ENCODE measurements around the gene DVL3. TPM values are rescaled to one million over a fixed set of nuclear protein-coding genes. Genes with fewer than 3 reads are reported as not detected.

The DVL3 gene
- total RNA-seq, 3 donors from 2014 or later: 63.3 to 104 (median 69.1) TPM

DNA sequence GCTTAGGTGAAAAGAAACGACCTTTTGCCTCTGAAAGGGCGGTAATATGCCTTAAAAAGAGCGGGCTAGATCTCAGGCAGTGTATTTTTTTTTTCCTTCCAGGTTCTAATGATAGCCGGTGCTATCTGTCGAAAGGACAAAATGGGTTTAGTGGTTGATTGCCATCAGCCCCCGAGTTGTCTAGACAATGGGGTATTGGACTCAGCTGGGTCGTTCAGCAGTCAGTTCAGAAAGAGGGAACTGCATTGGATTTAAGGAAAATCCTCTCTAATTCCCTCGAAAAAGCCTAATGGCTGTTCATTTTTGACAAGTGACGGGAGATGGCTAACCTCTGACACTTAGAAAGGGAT lies 19.3 kb upstream of the DVL3 start:
- no peak for ATAC-seq
- Histone ChIP-seq H3K4me3 (peak overlapping the region; percentile 88), H3K9me3 (no peaks in the 10 kb centered on the region), H3K36me3 (ENCODE audit: low read depth) (no peaks in the 10 kb centered on the region), H3K4me1 (ENCODE audit: low read depth) (peaks cover 17% of the 10 kb centered on the region)
- intact Hi-C loops (cut with DNase I, micrococcal nuclease): no loop called here
- TF ChIP-seq, protein P1, sequence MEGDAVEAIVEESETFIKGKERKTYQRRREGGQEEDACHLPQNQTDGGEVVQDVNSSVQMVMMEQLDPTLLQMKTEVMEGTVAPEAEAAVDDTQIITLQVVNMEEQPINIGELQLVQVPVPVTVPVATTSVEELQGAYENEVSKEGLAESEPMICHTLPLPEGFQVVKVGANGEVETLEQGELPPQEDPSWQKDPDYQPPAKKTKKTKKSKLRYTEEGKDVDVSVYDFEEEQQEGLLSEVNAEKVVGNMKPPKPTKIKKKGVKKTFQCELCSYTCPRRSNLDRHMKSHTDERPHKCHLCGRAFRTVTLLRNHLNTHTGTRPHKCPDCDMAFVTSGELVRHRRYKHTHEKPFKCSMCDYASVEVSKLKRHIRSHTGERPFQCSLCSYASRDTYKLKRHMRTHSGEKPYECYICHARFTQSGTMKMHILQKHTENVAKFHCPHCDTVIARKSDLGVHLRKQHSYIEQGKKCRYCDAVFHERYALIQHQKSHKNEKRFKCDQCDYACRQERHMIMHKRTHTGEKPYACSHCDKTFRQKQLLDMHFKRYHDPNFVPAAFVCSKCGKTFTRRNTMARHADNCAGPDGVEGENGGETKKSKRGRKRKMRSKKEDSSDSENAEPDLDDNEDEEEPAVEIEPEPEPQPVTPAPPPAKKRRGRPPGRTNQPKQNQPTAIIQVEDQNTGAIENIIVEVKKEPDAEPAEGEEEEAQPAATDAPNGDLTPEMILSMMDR (IDR thresholded peaks at IDR 0.05): no peak
- DNase-seq: no peak

DNA sequence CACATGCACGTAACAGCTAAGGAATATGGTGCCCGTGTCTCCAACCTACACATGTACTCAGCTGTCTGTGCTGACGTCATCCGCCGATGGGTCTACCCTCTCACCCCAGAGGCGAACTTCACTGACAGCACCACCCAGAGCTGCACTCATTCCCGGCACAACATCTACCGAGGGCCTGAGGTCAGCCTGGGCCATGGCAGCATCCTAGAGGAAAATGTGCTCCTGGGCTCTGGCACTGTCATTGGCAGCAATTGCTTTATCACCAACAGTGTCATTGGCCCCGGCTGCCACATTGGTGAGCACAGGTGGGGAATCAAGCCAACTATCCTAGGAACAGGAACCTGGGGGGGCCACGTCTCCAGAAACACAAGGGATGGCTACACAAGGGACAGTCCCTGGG lies 14.7 kb upstream of the DVL3 start:
- Histone ChIP-seq H3K36me3 (ENCODE audit: low read depth) (peaks cover 6% of the 10 kb centered on the region), H3K9me3 (no peaks in the 10 kb centered on the region), H3K4me1 (ENCODE audit: low read depth) (peaks cover 17% of the 10 kb centered on the region), H3K4me3 (no peak overlapping the region)
- ATAC-seq: no peak
- TF ChIP-seq, protein P1 (IDR thresholded peaks at IDR 0.05): no peak
- intact Hi-C loops (cut with DNase I, micrococcal nuclease): no loop called here
- no peak for DNase-seq

DNA sequence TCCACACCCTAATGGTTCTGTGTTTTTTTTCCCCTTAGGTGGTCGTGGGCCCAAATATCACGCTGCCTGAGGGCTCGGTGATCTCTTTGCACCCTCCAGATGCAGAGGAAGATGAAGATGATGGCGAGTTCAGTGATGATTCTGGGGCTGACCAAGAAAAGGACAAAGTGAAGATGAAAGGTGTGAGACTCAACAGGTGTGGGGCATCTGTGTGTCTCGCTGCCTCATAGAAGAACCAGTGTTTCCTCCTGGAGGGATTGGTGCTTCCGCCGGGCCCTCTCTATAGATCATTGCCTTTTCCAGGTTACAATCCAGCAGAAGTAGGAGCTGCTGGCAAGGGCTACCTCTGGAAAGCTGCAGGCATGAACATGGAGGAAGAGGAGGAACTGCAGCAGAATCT lies 13.0 kb upstream of the DVL3 start:
- H3K4me1 ChIP-seq (ENCODE audit: low read depth): peaks cover 3% of the 10 kb centered on the region
- ATAC-seq (no peak), DNase-seq (no peak)
- peaks cover 6% of the 10 kb centered on the region for H3K36me3 ChIP-seq (ENCODE audit: low read depth)
- no peaks in the 10 kb centered on the region for H3K9me3 ChIP-seq
- intact Hi-C loops (cut with DNase I, micrococcal nuclease): no loop called here
- H3K4me3 ChIP-seq: no peak overlapping the region
- TF ChIP-seq, protein P1 (IDR thresholded peaks at IDR 0.05): no peak

DNA sequence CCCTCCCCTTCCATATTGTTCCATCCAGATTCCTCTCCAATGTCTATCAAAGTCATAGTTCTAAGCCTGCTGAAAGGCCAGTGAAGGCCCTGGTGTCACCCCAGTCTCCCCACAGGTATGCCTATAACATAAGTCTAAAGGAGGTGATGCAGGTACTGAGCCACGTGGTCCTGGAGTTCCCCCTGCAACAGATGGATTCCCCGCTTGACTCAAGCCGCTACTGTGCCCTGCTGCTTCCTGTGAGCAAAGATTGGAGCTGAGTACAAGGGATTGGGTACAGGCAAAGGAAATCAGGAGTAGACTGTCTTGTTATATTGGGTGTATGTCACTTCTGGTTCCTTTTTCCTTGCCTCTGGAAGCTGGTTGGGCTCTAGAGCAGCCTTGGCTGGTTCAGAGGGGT lies 11.8 kb upstream of the DVL3 start:
- DNase-seq (no peak), ATAC-seq (no peak)
- Histone ChIP-seq H3K36me3 (ENCODE audit: low read depth) (peaks cover 6% of the 10 kb centered on the region), H3K4me3 (no peak overlapping the region), H3K4me1 (ENCODE audit: low read depth) (no peaks in the 10 kb centered on the region), H3K9me3 (no peaks in the 10 kb centered on the region)
- intact Hi-C loops (cut with DNase I, micrococcal nuclease): no loop called here
- TF ChIP-seq, protein P1 (IDR thresholded peaks at IDR 0.05): no peak

DNA sequence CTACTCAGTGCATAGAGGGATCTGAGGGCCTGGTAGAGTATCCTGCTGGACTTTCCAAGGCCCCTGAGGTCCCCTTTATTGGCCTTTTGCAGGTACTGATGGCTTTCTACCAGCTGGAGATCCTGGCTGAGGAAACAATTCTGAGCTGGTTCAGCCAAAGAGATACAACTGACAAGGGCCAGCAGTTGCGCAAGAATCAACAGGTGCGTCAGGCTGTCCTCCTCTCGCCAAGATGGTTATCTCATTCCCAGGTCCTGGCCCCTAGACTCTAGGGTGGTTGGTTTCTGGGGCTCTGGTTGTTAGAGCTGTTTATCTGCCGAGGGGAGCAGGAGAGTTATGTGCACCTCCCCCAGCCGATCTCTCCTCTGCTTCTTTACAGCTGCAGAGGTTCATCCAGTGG lies 10.7 kb upstream of the DVL3 start:
- no peak for ATAC-seq
- Histone ChIP-seq H3K36me3 (ENCODE audit: low read depth) (peaks cover 6% of the 10 kb centered on the region), H3K4me3 (no peak overlapping the region), H3K9me3 (no peaks in the 10 kb centered on the region), H3K4me1 (ENCODE audit: low read depth) (no peaks in the 10 kb centered on the region)
- TF ChIP-seq, protein P1 (IDR thresholded peaks at IDR 0.05): no peak
- no peak for DNase-seq
- intact Hi-C loops (cut with DNase I, micrococcal nuclease): no loop called here

DNA sequence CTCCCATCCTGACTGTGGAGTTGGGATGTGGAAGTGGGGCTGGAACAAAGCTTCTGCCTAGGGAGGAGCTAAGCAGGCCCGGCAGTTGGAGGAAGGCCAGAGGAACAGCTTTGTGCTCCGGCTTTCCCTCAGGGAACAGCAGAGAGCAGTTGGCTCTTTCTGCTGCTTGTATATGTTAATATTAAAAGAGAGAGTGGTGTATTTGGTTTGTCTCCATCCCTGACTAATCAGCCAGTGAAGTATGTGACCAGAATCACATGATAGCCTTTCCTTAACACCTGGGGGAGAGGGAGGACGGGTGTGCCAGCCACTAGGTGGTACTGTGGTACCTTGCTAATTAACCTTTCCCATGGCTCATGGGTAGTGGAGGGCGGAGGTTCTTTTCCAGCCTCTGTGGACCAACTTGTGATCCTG lies 10.1 kb upstream of the DVL3 start:
- peak; percentile 89 for ATAC-seq
- intact Hi-C loops (cut with DNase I, micrococcal nuclease): no loop called here
- H3K36me3 ChIP-seq (ENCODE audit: low read depth): peaks cover 6% of the 10 kb centered on the region

More for the DNA sequence above, 10.1 kb upstream of the DVL3 start:
- DNase-seq: peak in 2 of 3 donors; percentile 56 to 73
- Histone ChIP-seq H3K9me3 (no peaks in the 10 kb centered on the region), H3K4me3 (no peak overlapping the region), H3K4me1 (ENCODE audit: low read depth) (no peaks in the 10 kb centered on the region)
- TF ChIP-seq, protein P1 (IDR thresholded peaks at IDR 0.05): no peak
